Heart right ventricle (tissue), 16 donors: Measurements from ENCODE around the gene STK38. TPM values are rescaled to one million over a fixed set of nuclear protein-coding genes. Genes with fewer than 3 reads are reported as not detected.

Experiments used
- ATAC-seq, 8 donors: fragments of 200-7000 bp; cut with Tn5 transposase; one replicate each; pipeline ENCODE4 v1.9.1; 2020; ENCODE audit warnings: mild to moderate bottlenecking in 8 of 8, moderate library complexity in 8 of 8, moderate number of reproducible peaks in 1 of 8
- DNase-seq, 2 donors: peaks; one replicate each; pipeline ENCODE4 v3.0.0-alpha.2; 2020
- H3K27ac ChIP-seq, 10 donors: fragments of 200-600 bp; sonication (generic) in 2 of 10; one replicate each; pipeline versions ENCODE4 v1.5.0 to v1.8.0; 2020 to 2022; ENCODE audit warnings: mild to moderate bottlenecking in 3 of 10
- H3K27me3 ChIP-seq, 7 donors: fragments of 200-600 bp; one replicate each; pipeline ENCODE4 v1.8.0; 2021 to 2022; ENCODE audit warnings: mild to moderate bottlenecking in 2 of 7
- H3K36me3 ChIP-seq, 9 donors: fragments of 200-600 bp; sonication (generic) in 1 of 9; one replicate each; pipeline versions ENCODE4 v1.5.0 to v1.8.0; 2020 to 2022; ENCODE audit warnings: mild to moderate bottlenecking in 2 of 9
- H3K4me1 ChIP-seq, 9 donors: fragments of 200-600 bp; sonication (generic) in 1 of 9; one replicate each; pipeline versions ENCODE4 v1.5.0 to v1.8.0; 2020 to 2022; ENCODE audit warnings: mild to moderate bottlenecking in 4 of 9
- H3K4me3 ChIP-seq, 10 donors: fragments of 200-600 bp; sonication (generic) in 2 of 10; one replicate each; pipeline versions ENCODE4 v1.5.0 to v1.8.0; 2020 to 2022; ENCODE audit warnings: mild to moderate bottlenecking in 7 of 10, moderate library complexity in 2 of 10
- H3K9me3 ChIP-seq, 11 donors: fragments of 200-600 bp in 10 of 11; sonication (generic) in 2 of 11; one replicate each; pipeline versions ENCODE4 v1.5.0 to v1.8.0; 2013 to 2022; ENCODE audit warnings: mild to moderate bottlenecking in 2 of 11, control low read depth in 1 of 11, moderate library complexity in 1 of 11
- WGBS, 2 donors: extraction: QIAGEN DNeasy Blood & Tissue Kit; methylation state at CpG; one replicate each; pipeline ENCODE4 v1.1.7; 2013; ENCODE audit warnings: inconsistent platforms in 1 of 2; 5-methylcytosine and 5-hydroxymethylcytosine counted together
- intact Hi-C, 10 donors: fragments of 100-400 bp; cut with DNase I; formaldehyde crosslinking; loops; one replicate each; pipeline versions ENCODE4 v1.11.1 to v1.14.2; 2022
- polyA plus RNA-seq, 2 donors: library from polyadenylated mRNA; stranded (reverse); fragments of 200-250 nt; gene quantifications; one replicate each; pipeline ENCODE4 v1.2.3, GENCODE V29; 2013
- total RNA-seq, 10 donors: library from RNA; stranded (reverse); fragmentation: NEBNext Ultra II Directional in 3 of 10; extraction: Animal tissue kit (Norgen Biotek cat#: 25700) in 3 of 10; gene quantifications; one replicate each; pipeline versions ENCODE4 v1.2.1 to v1.2.4, GENCODE V29; 2021 to 2023
- TF ChIP-seq, protein P1 (sequence below), 9 donors: fragments of 200-600 bp; sonication (generic) in 2 of 9; IDR thresholded peaks; one replicate each; pipeline versions ENCODE4 v1.5.0 to v1.8.0; 2021 to 2022; ENCODE audit warnings: antibody characterized with exemption in 9 of 9, mild to moderate bottlenecking in 5 of 9, moderate library complexity in 1 of 9
- donor health status: Arrhythmogenic right ventricular cardiomyopathy.
- donor health status: ischemic (EF 13 %, LVEDD 7.1; RV severe dilation, severe dysfunction).
- donor health status: healthy with polysubstance abuse.
- donor health status: DM: no; HTN: yes; CAD: no.
- donor health status: DM: no; HTN: no; CAD: no.
- donor health status: ischemic (EF 25% LVEDD 6.9; RV normal size, moderate dysfunction).
- donor health status: ischemic (EF 25% LVEDD 5.7; RV mildly dilated, moderate dysfunction).
- donor health status: healthy.
- donor health status: DM: yes; HTN: yes; CAD: no.
- donor health status: Ischemic cardiomyopathy.
- donor health status: ischemic (EF 35%, LVEDD 5.7; RV mildly dilated, moderate dysfunction).
- donor health status: nonischemic (EF 11% LVEDD 7.7; RV severe dilation, severe dysfunction).
- donor health status: DM: yes; HTN: yes; CAD: no.
- donor health status: PGD.
- donor health status: ischemic (EF 29% LVEDD 5.4; RV normal size, mild dysfunction).
- donor health status: nonischemic (EF 23%, LVEDD 6.1; RV moderate dilation, normal function).

Gene STK38
- total and polyA plus RNA-seq, 12 donors = 12.9 to 23.8 (median 21.5) TPM

DNA sequence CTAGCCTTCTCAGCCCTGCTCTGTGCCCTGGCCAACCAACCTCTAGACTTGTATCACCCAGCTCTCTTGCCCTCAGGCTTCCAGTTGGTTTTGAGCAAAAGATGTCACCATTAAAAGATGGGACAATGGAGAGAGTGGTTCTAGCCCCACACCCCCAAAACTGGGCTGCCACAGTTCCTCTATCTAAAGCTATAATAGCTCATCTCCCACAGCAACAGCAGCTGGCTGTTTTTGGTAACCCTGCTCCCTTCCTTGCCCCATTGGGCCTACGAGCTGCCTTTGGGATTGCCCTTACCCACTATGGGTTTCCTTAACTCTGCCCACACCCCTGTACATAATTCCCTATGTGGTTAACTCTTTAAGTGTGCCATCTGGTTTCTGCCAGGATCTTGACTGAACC lies 39.3 kb upstream of the STK38 start:
- Histone ChIP-seq H3K36me3 (no peaks in the 10 kb centered on the region), H3K9me3 (no peaks in the 10 kb centered on the region), H3K27me3 (no peaks in the 10 kb centered on the region), H3K4me1 (no peaks in the 10 kb centered on the region), H3K27ac (no peak overlapping the region), H3K4me3 (no peak overlapping the region)
- 67 to 85% methylated on average over 1 of the region's 1 CpG for WGBS, 2 donors
- intact Hi-C loops = no loop called here
- no peak for ATAC-seq
- no peak for DNase-seq
- TF ChIP-seq, protein P1, sequence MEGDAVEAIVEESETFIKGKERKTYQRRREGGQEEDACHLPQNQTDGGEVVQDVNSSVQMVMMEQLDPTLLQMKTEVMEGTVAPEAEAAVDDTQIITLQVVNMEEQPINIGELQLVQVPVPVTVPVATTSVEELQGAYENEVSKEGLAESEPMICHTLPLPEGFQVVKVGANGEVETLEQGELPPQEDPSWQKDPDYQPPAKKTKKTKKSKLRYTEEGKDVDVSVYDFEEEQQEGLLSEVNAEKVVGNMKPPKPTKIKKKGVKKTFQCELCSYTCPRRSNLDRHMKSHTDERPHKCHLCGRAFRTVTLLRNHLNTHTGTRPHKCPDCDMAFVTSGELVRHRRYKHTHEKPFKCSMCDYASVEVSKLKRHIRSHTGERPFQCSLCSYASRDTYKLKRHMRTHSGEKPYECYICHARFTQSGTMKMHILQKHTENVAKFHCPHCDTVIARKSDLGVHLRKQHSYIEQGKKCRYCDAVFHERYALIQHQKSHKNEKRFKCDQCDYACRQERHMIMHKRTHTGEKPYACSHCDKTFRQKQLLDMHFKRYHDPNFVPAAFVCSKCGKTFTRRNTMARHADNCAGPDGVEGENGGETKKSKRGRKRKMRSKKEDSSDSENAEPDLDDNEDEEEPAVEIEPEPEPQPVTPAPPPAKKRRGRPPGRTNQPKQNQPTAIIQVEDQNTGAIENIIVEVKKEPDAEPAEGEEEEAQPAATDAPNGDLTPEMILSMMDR (IDR thresholded peaks at IDR 0.05) = no peak

DNA sequence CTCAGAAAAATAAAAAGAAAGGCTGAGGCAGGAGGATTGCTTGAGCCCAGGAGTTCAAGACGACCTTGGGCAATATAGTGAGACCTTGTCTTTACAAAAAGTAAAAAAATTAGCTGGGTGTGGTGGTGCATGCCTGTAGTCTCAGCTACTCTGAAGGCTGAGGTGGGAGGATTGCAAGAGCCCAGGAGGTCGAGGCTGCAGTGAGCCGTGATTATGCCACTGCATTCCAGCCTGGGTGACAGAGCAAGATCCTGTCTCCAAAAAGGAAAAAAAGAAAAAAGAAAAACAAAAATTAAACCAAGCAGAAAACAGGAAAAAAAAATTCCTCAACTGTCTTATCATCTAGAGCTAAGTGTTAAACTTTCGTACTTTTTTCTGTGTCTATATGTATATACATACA lies 34.4 kb upstream of the STK38 start:
- DNase-seq = no peak
- no peak overlapping the region for H3K27ac ChIP-seq
- intact Hi-C loops = no loop called here

DNA sequence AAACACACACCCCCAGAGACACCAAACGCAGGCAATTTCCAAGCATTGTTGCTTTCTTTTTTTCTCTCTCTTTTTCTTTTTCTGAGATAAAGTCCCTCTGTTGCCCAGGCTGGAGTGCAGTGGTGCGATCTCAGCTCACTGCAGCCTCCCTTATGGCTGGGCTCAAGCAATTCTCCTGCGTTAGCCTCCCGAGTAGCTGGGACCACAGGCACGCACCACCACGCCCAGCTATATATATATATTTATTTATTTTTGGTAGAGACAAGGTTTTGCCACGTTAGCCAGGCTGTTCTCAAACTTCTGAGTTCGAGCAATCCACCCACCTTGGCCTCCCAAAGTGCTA lies 32.9 kb upstream of the STK38 start:
- H3K27me3 ChIP-seq = no peaks in the 10 kb centered on the region
- intact Hi-C loops = no loop called here
- no peaks in the 10 kb centered on the region for H3K36me3 ChIP-seq
- no peak for ATAC-seq
- peak overlapping the region in 1 of 10 donors; percentile 0 for H3K4me3 ChIP-seq
- H3K4me1 ChIP-seq = peaks cover 0 to 16% (median 13%) of the 10 kb centered on the region in 9 donors
- DNase-seq = no peak
- TF ChIP-seq, protein P1 (IDR thresholded peaks at IDR 0.05) = no peak
- H3K27ac ChIP-seq = peak overlapping the region in 8 of 10 donors; percentile 11 to 74 (median 63)
- H3K9me3 ChIP-seq = no peaks in the 10 kb centered on the region
- WGBS, 2 donors = 81 to 84% methylated on average over 8 of the region's 8 CpGs

More for the DNA sequence above, 34.4 kb upstream of the STK38 start:
- Histone ChIP-seq H3K4me3 (no peak overlapping the region), H3K9me3 (no peaks in the 10 kb centered on the region), H3K36me3 (no peaks in the 10 kb centered on the region), H3K27me3 (no peaks in the 10 kb centered on the region), H3K4me1 (peaks cover 0 to 16% (median 13%) of the 10 kb centered on the region in 9 donors)
- WGBS, 2 donors = 86 to 92% methylated on average over 4 of the region's 4 CpGs
- ATAC-seq = no peak
- TF ChIP-seq, protein P1 (IDR thresholded peaks at IDR 0.05) = no peak

DNA sequence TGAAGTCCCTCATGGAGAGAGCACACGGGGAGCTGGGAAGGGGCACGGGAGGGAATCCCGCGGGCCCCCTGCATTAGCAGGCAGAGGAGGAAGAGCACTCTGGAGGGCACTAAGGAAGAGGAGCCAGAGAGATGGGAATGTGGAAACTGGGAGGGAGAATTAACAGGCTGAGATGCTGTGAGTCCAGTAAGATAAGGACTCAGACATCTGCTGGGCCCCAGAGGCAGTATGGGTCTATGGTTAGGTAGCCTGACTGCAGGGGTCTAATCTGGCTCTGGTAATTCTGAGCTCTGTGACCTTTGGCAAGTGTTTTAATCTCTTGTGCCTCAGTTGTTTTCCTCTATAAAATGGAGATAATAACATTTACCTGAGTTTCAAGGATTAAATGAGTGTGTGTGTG lies 31.2 kb upstream of the STK38 start:
- Histone ChIP-seq H3K27me3 (no peaks in the 10 kb centered on the region), H3K36me3 (no peaks in the 10 kb centered on the region), H3K4me1 (peaks cover 0 to 16% (median 13%) of the 10 kb centered on the region in 9 donors), H3K9me3 (peaks cover 0 to 4% (median 0%) of the 10 kb centered on the region in 11 donors), H3K4me3 (no peak overlapping the region), H3K27ac (no peak overlapping the region)
- no peak for ATAC-seq
- WGBS, 2 donors = 85 to 90% methylated on average over 4 of the region's 4 CpGs
- intact Hi-C loops = no loop called here
- TF ChIP-seq, protein P1 (IDR thresholded peaks at IDR 0.05) = no peak
- no peak for DNase-seq
